22Rv1 (cell line): ENCODE measurements around the gene ARHGAP27.
"Not testable (repeated sequence)": the region's sequence is repeated elsewhere in the genome, so short reads cannot be mapped to it uniquely, and the experiment has no call there.

ENCODE experiments used
- ZFX ChIP-seq: fragments of 450-650 bp; IDR thresholded peaks from 2 replicates; pipeline ENCODE4 v1.6.1; 2017; ENCODE audit warnings: antibody characterized with exemption, borderline replicate concordance
- TF ChIP-seq, protein P1 (sequence below): fragments of 450-650 bp; IDR thresholded peaks from 2 replicates; pipeline ENCODE4 v1.5.1; 2017; ENCODE audit warnings: mild to moderate bottlenecking

DNA sequence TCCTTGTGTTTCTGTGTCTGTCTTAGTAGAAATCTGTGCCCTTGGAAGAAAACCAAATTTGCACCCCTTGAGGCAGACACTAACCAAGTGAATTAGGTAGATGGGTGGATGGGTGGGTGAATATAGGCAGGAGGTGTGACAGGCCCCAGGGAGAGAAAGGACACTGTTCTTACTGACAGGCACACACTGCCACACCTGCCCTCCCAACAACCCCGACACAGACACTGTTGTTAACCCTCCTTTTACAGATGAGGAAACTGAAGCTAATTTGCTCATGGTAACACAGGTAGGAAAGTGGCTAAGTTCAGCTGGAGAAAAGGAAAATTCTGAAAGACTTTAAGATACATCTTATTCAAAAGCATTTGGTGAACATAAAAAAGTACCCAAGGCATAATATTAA lies 15.8 kb upstream of the ARHGAP27 start:
- TF ChIP-seq, protein P1, sequence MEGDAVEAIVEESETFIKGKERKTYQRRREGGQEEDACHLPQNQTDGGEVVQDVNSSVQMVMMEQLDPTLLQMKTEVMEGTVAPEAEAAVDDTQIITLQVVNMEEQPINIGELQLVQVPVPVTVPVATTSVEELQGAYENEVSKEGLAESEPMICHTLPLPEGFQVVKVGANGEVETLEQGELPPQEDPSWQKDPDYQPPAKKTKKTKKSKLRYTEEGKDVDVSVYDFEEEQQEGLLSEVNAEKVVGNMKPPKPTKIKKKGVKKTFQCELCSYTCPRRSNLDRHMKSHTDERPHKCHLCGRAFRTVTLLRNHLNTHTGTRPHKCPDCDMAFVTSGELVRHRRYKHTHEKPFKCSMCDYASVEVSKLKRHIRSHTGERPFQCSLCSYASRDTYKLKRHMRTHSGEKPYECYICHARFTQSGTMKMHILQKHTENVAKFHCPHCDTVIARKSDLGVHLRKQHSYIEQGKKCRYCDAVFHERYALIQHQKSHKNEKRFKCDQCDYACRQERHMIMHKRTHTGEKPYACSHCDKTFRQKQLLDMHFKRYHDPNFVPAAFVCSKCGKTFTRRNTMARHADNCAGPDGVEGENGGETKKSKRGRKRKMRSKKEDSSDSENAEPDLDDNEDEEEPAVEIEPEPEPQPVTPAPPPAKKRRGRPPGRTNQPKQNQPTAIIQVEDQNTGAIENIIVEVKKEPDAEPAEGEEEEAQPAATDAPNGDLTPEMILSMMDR, result not testable (repeated sequence)
- TF ChIP-seq ZFX, result not testable (repeated sequence)
